BJ (cell line): ENCODE measurements around the gene TMOD2. TPM values are rescaled to one million over a fixed set of nuclear protein-coding genes. Genes with fewer than 3 reads are reported as not detected.

Experiments used
- CTCF ChIA-PET: fragments of 350-600 bp; formaldehyde crosslinking; extraction: SDS; loops from one replicate; lab custom pipeline; 2021; ENCODE audit warnings: antibody characterized with exemption, inconsistent platforms; lab: Yijun Ruan, JAX
- POLR2A ChIA-PET: fragments of 300-600 bp; sonication (Branson Sonifier 250); formaldehyde crosslinking; extraction: SDS; loops from one replicate; lab custom pipeline; 2021; ENCODE audit warnings: antibody characterized with exemption; lab: Charles Lee
- DNase-seq: peaks from one replicate; pipeline ENCODE4 v3.0.0-alpha.2; 2011; ENCODE audit warnings: low read depth
- H3K27me3 ChIP-seq: 2 replicates; pipeline ENCODE4 v1.6.0; 2011; ENCODE audit warnings: low read length; ENCODE audit not compliant: control insufficient read depth, insufficient read depth
- H3K36me3 ChIP-seq: 2 replicates; pipeline ENCODE4 v1.5.1; 2011; ENCODE audit warnings: low read length; ENCODE audit not compliant: control insufficient read depth, insufficient read depth
- H3K4me3 ChIP-seq: 2 replicates; pipeline ENCODE4 v1.5.1; 2011; ENCODE audit warnings: low read depth, mild to moderate bottlenecking, control low read depth, low read length
- CTCF ChIP-seq: IDR thresholded peaks from 2 replicates; pipeline ENCODE4 v1.5.1; 2011; ENCODE audit warnings: low read depth, mild to moderate bottlenecking, control low read depth, inconsistent platforms, low read length, moderate library complexity; ENCODE audit not compliant: insufficient read depth
- polyA plus RNA-seq: library from polyadenylated mRNA; depleted of rRNA; stranded (reverse); fragments of >200 nt; gene quantifications from 2 replicates; pipeline ENCODE4 v1.2.3, GENCODE V29; 2011

Gene TMOD2
- polyA plus RNA-seq, 1 experiment: 1.1 TPM

- Histone ChIP-seq H3K27me3 (no peaks in the 10 kb centered on the region), H3K36me3 (no peaks in the 10 kb centered on the region), H3K4me3 (no peak overlapping the region)
- TF ChIP-seq CTCF: no peak
- no peak for DNase-seq
- CTCF ChIA-PET: no interaction called here
- POLR2A ChIA-PET: no interaction called here
These were observed 58.1 kb downstream of the TMOD2 start for GRCh38 chr15:51809457-51809856.

GRCh38 chr15:51812598-51812997 is 61.2 kb downstream of the TMOD2 start:
- no peaks in the 10 kb centered on the region for H3K27me3 ChIP-seq
- ChIA-PET CTCF (no interaction called here), POLR2A (no interaction called here)
- no peaks in the 10 kb centered on the region for H3K36me3 ChIP-seq
- H3K4me3 ChIP-seq: no peak overlapping the region
- no peak for DNase-seq
- no peak for TF ChIP-seq CTCF

GRCh38 chr15:51814606-51815005 is 63.2 kb downstream of the TMOD2 start:
- H3K27me3 ChIP-seq: no peaks in the 10 kb centered on the region
- ChIA-PET CTCF (interaction anchor here (0.9 kb wide), 1 partner anchor 38 kb away, joined by 3 read pairs; no protein-coding TSS in a partner anchor), POLR2A (no interaction called here)
- H3K36me3 ChIP-seq: no peaks in the 10 kb centered on the region
- TF ChIP-seq CTCF: no peak
- DNase-seq: no peak
- H3K4me3 ChIP-seq: no peak overlapping the region

- ChIA-PET CTCF (no interaction called here), POLR2A (no interaction called here)
- H3K4me3 ChIP-seq: no peak overlapping the region
- no peak for TF ChIP-seq CTCF
- DNase-seq: no peak
- H3K36me3 ChIP-seq: no peaks in the 10 kb centered on the region
- H3K27me3 ChIP-seq: no peaks in the 10 kb centered on the region
These were observed 65.2 kb downstream of the TMOD2 start for GRCh38 chr15:51816611-51817010.

- TF ChIP-seq CTCF: no peak
- Histone ChIP-seq H3K36me3 (no peaks in the 10 kb centered on the region), H3K27me3 (no peaks in the 10 kb centered on the region), H3K4me3 (no peak overlapping the region)
- POLR2A ChIA-PET: no interaction called here
- CTCF ChIA-PET: no interaction called here
- no peak for DNase-seq
These were observed 66.8 kb downstream of the TMOD2 start for GRCh38 chr15:51818150-51818549.
